Fibroblast of lung (primary cell): ENCODE measurements around the gene TENT5C. TPM values are rescaled to one million over a fixed set of nuclear protein-coding genes. Genes with fewer than 3 reads are reported as not detected.

Experiments used
- DNase-seq, 2 donors: peaks; one replicate each; pipeline versions ENCODE4 v3.0.0 to v3.0.0-alpha.2; 2010; ENCODE audit warnings: low read depth in 2 of 2
- H2AFZ ChIP-seq: 2 replicates; pipeline ENCODE4 v1.5.1; 2012; ENCODE audit warnings: low read length, control low read depth, inconsistent platforms
- H3K27ac ChIP-seq: 2 replicates; pipeline ENCODE4 v1.5.1; 2011; ENCODE audit warnings: low read length, control low read depth; ENCODE audit not compliant: insufficient read depth
- H3K27me3 ChIP-seq: 2 replicates; pipeline ENCODE4 v1.5.1; 2011; ENCODE audit warnings: mild to moderate bottlenecking, low read length; ENCODE audit not compliant: control insufficient read depth, insufficient read depth
- H3K36me3 ChIP-seq: 2 replicates; pipeline ENCODE4 v1.5.1; 2011; ENCODE audit warnings: low read length; ENCODE audit not compliant: control insufficient read depth, insufficient read depth
- H3K4me1 ChIP-seq: 2 replicates; pipeline ENCODE4 v1.5.1; 2011; ENCODE audit warnings: low read length; ENCODE audit not compliant: control insufficient read depth, insufficient read depth; ENCODE audit errors: extremely low read depth
- H3K4me2 ChIP-seq: 2 replicates; pipeline ENCODE4 v1.5.1; 2011; ENCODE audit warnings: low read length, control low read depth; ENCODE audit not compliant: insufficient read depth; ENCODE audit errors: extremely low read depth
- H3K4me3 ChIP-seq, 4 experiments: fragments of 200-600 bp in 1 of 4; sonication (generic) in 1 of 4; replicated peaks in 1 of 4; 2 replicates each; pipeline ENCODE4 v1.5.1; 2011 to 2016; ENCODE audit warnings: low read length in 4 of 4, low read depth in 3 of 4, mild to moderate bottlenecking in 3 of 4, control low read depth in 2 of 4, inconsistent platforms in 1 of 4, mixed read lengths in 1 of 4; ENCODE audit not compliant: insufficient read depth in 1 of 4; ENCODE audit errors: control extremely low read depth in 1 of 4
- H3K79me2 ChIP-seq: 2 replicates; pipeline ENCODE4 v1.5.1; 2012; ENCODE audit warnings: mild to moderate bottlenecking, low read length, inconsistent platforms; ENCODE audit not compliant: control insufficient read depth, insufficient read depth
- H3K9ac ChIP-seq: 2 replicates; pipeline ENCODE4 v1.5.1; 2011; ENCODE audit warnings: mild to moderate bottlenecking, low read length, control low read depth; ENCODE audit not compliant: insufficient read depth
- H3K9me3 ChIP-seq: 2 replicates; pipeline ENCODE4 v1.5.1; 2012; ENCODE audit warnings: low read depth, low read length; ENCODE audit not compliant: control insufficient read depth, insufficient read depth
- H4K20me1 ChIP-seq: 2 replicates; pipeline ENCODE4 v1.5.1; 2011; ENCODE audit warnings: low read length; ENCODE audit not compliant: control insufficient read depth, insufficient read depth; ENCODE audit errors: extremely low read depth
- CTCF ChIP-seq, 2 donors: IDR thresholded peaks in 1 of 2; conservative IDR thresholded peaks in 1 of 2; 1 replicate in 1 of 2; 2 replicates in 1 of 2; pipeline ENCODE4 v1.5.1; 2011 to 2012; ENCODE audit warnings: low read length in 2 of 2, control low read depth in 1 of 2, inconsistent platforms in 1 of 2, low read depth in 1 of 2, mild to moderate bottlenecking in 1 of 2
- EZH2 ChIP-seq: IDR thresholded peaks from 2 replicates; pipeline ENCODE4 v1.5.1; 2012; ENCODE audit warnings: low read length, control low read depth, mild to moderate bottlenecking; ENCODE audit errors: missing control alignments
- polyA plus RNA-seq, 2 donors: library from polyadenylated mRNA; depleted of rRNA in 1 of 2; stranded (reverse) in 1 of 2; unstranded in 1 of 2; fragments of >200 nt; gene quantifications; 2 replicates each; pipeline ENCODE4 v1.2.1, GENCODE V29; 2011 to 2012; ENCODE audit warnings: missing spikeins in 1 of 2
- total RNA-seq: library from RNA; depleted of rRNA; stranded (reverse); fragments of >200 nt; gene quantifications from 2 replicates; pipeline ENCODE4 v1.2.1, GENCODE V29; 2014

The TENT5C gene
- total and polyA plus RNA-seq, 2 donors (not counting 1 experiment from before 2014, with no cell fraction given), result 4.2 to 8.1 TPM

- no peaks in the 10 kb centered on the region for H3K27me3 ChIP-seq
- no peaks in the 10 kb centered on the region for H3K9me3 ChIP-seq
- H3K4me1 ChIP-seq, result no peaks in the 10 kb centered on the region
- no peak overlapping the region for H2AFZ ChIP-seq
- DNase-seq, result no peak
- H3K79me2 ChIP-seq, result no peaks in the 10 kb centered on the region
- H3K4me2 ChIP-seq, result no peak overlapping the region
- H3K36me3 ChIP-seq, result no peaks in the 10 kb centered on the region
- TF ChIP-seq CTCF (conservative IDR thresholded peaks at IDR 0.05 in 1 of 2, IDR thresholded peaks at IDR 0.05 in 1 of 2; ENCODE audit: low read depth in 1 of 2, low read length in 2 of 2) (no peak), EZH2 (no peak)
- H3K4me3 ChIP-seq, result no peak overlapping the region
- H4K20me1 ChIP-seq, result no peaks in the 10 kb centered on the region
- H3K9ac ChIP-seq, result no peak overlapping the region
- H3K27ac ChIP-seq, result no peak overlapping the region
Observed at GRCh38 chr1:117574161-117574835, 31.6 kb upstream of the TENT5C start.

GRCh38 chr1:117575586-117576225 is 30.1 kb upstream of the TENT5C start:
- Histone ChIP-seq H3K4me1 (no peaks in the 10 kb centered on the region), H3K27me3 (no peaks in the 10 kb centered on the region), H4K20me1 (no peaks in the 10 kb centered on the region), H3K27ac (no peak overlapping the region), H3K4me2 (no peak overlapping the region), H2AFZ (no peak overlapping the region), H3K36me3 (no peaks in the 10 kb centered on the region), H3K9ac (no peak overlapping the region), H3K79me2 (no peaks in the 10 kb centered on the region), H3K4me3 (no peak overlapping the region), H3K9me3 (no peaks in the 10 kb centered on the region)
- TF ChIP-seq EZH2, result no peak
- no peak for TF ChIP-seq CTCF (conservative IDR thresholded peaks at IDR 0.05 in 1 of 2, IDR thresholded peaks at IDR 0.05 in 1 of 2; ENCODE audit: low read depth in 1 of 2, low read length in 2 of 2)
- DNase-seq, result no peak

- H3K4me3 ChIP-seq, result no peak overlapping the region
- H3K4me2 ChIP-seq, result no peak overlapping the region
- H3K36me3 ChIP-seq, result no peaks in the 10 kb centered on the region
- TF ChIP-seq CTCF (conservative IDR thresholded peaks at IDR 0.05 in 1 of 2, IDR thresholded peaks at IDR 0.05 in 1 of 2; ENCODE audit: low read depth in 1 of 2, low read length in 2 of 2) (no peak), EZH2 (no peak)
- no peak overlapping the region for H3K27ac ChIP-seq
- no peak for DNase-seq
- no peaks in the 10 kb centered on the region for H3K79me2 ChIP-seq
- no peak overlapping the region for H2AFZ ChIP-seq
- no peaks in the 10 kb centered on the region for H3K4me1 ChIP-seq
- no peak overlapping the region for H3K9ac ChIP-seq
- no peaks in the 10 kb centered on the region for H4K20me1 ChIP-seq
- H3K9me3 ChIP-seq, result no peaks in the 10 kb centered on the region
- H3K27me3 ChIP-seq, result no peaks in the 10 kb centered on the region
Observed at GRCh38 chr1:117576236-117576635, 29.6 kb upstream of the TENT5C start.
